DND-41 (cell line): ENCODE results near the gene MAP4K5.

Experiments
- EZH2 ChIP-seq: IDR thresholded peaks from 3 replicates; pipeline ENCODE4 v1.6.1; 2012; ENCODE audit warnings: borderline replicate concordance, low read depth, mild to moderate bottlenecking, moderate library complexity, low read length, inconsistent platforms; ENCODE audit not compliant: severe bottlenecking
- TF ChIP-seq, protein P1 (sequence below): IDR thresholded peaks from 2 replicates; pipeline ENCODE4 v1.5.1; 2012; ENCODE audit warnings: borderline replicate concordance, low read length, moderate library complexity, mild to moderate bottlenecking; ENCODE audit not compliant: poor library complexity, severe bottlenecking; ENCODE audit errors: extremely low read depth

DNA sequence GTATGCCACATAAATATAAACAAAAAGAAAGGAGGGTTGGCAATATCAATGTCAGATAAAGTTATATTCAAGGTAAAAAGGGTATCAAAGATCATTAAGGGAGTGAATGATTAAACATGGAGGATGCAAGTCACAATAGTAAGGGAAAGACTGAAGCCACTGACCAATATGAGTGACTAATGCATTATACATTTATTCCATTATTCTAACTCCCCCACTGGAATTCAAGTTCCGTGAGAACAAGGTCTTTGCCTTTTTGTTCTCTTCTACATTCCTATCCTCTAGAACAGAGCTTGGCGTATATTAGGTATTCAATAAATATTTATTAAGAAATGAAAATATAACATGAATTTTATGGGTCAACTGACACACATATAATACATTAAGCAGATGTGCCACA, 30.7 kb downstream of the MAP4K5 start:
- TF ChIP-seq, protein P1, sequence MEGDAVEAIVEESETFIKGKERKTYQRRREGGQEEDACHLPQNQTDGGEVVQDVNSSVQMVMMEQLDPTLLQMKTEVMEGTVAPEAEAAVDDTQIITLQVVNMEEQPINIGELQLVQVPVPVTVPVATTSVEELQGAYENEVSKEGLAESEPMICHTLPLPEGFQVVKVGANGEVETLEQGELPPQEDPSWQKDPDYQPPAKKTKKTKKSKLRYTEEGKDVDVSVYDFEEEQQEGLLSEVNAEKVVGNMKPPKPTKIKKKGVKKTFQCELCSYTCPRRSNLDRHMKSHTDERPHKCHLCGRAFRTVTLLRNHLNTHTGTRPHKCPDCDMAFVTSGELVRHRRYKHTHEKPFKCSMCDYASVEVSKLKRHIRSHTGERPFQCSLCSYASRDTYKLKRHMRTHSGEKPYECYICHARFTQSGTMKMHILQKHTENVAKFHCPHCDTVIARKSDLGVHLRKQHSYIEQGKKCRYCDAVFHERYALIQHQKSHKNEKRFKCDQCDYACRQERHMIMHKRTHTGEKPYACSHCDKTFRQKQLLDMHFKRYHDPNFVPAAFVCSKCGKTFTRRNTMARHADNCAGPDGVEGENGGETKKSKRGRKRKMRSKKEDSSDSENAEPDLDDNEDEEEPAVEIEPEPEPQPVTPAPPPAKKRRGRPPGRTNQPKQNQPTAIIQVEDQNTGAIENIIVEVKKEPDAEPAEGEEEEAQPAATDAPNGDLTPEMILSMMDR = no peak
- no peak for TF ChIP-seq EZH2
